HG02981 (cell line): ENCODE results near the gene LY86.
A peak's percentile ranks its signal among the peaks of the same experiment; 100 is the strongest.

Experiments
- ATAC-seq: cut with Tn5 transposase; IDR thresholded peaks from one replicate; pipeline ENCODE4 v1.9.1; 2021; ENCODE audit warnings: mild to moderate bottlenecking, moderate library complexity; ENCODE audit not compliant: unreplicated experiment

The LY86 gene

GRCh38 chr6:6676910-6677441 is 88.5 kb downstream of the LY86 start:
- ATAC-seq, result no peak

GRCh38 chr6:6678185-6678671 is 89.7 kb downstream of the LY86 start:
- no peak for ATAC-seq

DNA sequence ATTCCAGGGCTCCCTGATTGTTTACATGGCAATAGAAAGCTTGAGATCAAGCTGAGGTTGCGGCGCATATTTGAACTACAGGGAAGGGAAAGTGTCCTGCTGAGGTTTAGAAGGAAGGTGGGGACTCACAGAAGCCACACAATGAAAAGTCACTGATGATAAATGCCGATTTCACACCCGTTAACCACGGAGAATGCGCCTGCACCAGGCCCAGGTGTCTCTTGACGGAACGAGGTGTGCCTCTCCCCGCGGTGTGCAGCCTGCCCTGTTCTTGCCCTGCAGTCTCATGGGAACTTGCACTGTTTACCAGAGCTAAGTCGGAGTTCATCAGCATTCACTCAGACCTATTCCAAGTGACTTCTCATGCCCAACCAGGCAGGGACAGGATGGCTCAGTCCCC is 90.3 kb downstream of the LY86 start:
- ATAC-seq, result no peak

GRCh38 chr6:6679633-6680032 is 91.1 kb downstream of the LY86 start:
- no peak for ATAC-seq

- no peak for ATAC-seq
These were observed 92.0 kb downstream of the LY86 start for GRCh38 chr6:6680526-6680925.

DNA sequence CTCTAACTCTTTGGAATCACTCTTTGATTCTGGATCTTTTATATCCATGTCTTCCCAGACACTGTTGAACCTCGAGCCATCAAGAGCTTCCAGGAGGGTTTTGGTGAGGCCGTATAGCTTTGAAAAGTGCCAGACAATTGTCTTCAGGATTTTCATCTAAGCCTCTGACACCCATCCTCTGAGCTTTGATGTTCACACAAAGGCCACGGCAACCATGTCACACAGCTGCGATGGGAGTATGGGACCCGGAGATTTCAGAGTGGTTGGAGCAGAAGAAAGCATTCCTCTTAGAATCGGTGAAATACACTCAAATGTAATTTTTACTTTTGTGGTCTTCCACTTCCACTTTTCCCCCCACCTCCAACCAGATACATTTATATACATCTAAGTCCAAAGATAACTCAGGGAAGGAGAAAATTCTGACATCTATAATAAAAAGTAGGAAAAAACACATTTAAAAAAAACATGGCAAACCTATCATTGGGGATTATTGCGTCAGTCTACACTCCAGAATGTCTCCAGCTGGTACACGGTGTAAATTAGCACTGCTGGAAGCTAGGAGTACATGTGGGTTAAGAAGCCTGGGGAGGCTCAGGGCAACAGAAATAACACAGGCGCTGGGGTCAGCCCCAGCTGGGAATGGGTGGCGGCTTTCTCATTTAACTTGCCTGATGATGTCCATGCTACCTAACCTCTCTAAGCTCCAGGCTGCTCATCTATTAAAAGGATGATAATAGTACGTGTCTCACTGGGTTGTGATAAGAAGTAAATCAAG is 92.7 kb downstream of the LY86 start:
- no peak for ATAC-seq

- no peak for ATAC-seq
These were observed 93.7 kb downstream of the LY86 start for GRCh38 chr6:6682225-6682624.

GRCh38 chr6:6683969-6684833 is 95.7 kb downstream of the LY86 start:
- ATAC-seq, result peak; percentile 90

DNA sequence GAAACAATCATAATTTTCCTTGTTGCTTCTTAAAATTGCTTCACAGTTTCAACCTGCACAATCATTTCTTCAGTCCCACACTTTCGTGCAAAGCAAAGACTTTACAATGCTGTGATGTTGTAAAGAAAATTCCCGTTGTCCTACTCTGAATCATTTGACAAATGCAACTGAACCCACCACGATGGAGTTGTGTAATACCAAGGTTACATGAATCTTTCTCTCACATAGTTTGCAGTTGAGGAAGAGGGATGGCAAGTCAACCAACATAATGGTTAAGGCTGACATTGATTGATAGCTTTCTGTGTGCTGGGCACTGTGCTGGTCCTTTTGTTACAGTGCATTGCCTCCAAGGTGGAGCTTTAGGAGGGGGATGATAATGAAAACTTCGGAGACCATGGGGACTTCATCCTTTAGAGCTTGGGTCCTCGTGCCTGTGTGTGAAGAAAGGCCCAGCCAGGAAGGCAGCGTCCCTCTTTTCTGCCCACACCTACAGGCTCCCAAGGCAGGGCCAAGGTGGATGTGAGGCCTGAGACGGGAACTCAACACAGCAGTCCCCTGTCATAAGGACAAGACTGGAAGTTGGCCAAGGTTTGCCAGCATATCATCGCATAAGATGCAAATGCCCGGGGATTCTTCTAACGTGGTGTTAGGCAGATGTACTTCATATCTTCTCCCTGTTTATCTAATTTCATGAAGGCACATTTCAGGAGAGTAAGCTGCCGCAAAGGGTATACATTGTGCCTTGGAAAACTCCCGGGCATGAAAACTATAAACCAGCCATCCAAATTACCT is 96.9 kb downstream of the LY86 start:
- no peak for ATAC-seq

DNA sequence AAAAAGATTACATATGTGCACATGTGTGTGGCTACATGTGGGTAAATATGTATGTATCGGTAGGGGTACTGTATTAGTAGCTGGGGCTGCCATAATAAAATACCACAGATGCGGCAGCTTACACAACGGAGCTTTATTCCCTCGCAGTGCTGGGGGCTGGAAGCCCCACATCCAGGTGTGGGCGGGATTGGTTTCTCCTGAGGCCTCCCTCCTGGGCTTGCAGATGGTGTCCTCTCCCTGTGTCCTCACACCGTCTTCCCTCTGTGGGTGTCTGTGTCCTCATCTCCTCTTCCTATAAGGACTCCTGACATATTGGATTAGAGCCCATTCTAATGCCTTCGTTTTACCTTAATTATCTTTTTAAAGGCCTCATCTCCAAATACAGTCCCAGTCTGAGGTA is 97.7 kb downstream of the LY86 start:
- no peak for ATAC-seq

DNA sequence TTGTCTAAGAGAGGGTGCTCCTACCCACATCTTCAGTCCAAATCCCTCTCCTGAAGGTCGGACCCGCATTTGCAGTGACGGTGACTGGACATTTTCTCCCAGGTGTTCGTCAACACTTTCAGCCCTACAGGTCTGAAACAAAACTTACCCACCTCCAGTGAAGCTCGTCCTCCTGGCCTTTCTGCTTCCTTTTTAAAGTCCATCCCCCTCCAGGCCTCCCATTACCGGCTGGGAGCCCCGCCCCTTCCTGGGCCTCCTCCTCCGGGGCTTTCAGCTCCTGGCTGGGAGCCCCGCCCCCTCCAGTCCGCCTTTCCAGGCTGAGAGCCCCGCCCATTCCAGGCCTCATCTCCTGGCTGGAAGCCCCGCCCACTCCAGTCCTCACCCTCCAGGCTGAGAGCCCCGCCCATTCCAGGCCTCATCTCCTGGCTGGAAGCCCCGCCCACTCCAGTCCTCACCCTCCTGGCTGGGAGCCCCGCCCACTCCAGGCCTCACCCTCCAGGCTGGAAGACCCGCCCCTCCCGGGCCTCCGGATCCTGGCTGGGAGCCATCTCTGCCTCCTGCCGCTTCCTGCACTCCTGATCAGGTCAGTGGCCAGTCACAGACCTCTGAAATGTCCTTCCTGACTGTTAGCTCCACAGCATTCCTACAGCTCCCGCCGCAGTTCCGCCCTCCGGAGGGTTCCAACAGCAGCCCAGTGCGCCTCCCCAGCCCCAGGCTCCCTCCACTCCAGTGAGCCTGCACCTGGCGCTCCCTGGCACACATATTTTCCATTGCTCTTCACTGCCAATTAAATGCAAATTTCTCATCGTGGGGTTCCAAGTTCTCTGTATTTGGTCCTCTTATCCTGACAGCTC is 98.5 kb downstream of the LY86 start:
- no peak for ATAC-seq

GRCh38 chr6:6688283-6688682 is 99.8 kb downstream of the LY86 start:
- ATAC-seq, result no peak

- ATAC-seq, result no peak
These were observed 100.4 kb downstream of the LY86 start for GRCh38 chr6:6688951-6689350.

DNA sequence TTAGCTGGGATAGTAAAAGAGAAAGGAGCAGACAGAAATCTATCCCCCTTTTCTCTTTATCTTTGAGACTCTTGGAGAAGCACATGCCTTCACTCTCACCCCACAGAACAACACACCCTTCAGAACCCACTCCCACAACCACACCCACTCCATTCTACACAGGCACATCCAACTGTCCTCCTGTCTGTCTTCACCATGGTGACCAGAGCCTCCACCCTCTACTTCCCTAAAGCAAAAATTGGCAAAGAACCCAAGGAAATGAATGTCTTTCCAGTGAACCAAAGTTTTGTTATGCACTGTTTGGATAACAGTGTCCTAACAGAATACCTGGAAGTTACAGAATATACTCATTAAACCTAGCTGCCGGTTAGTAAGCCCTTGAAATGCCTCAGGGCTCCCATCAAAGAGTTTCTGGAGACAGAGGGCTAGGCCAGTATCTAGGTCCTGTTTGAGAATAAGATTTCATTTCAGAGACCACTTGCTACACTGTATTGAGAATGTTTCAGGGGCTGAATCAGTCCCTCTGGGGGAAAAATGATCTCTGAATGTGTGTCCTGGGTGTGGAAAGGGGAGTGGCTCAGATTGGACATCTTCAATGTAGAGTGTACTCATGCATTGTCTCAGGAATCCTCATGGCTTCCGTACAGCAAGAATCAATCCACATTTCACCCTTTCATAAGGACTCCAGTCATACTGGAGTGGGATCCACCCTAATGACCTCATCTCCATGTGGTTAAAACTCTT is 101.1 kb downstream of the LY86 start:
- no peak for ATAC-seq

GRCh38 chr6:6690144-6690483 is 101.6 kb downstream of the LY86 start:
- ATAC-seq, result no peak

- ATAC-seq, result no peak
These were observed 105.9 kb downstream of the LY86 start for GRCh38 chr6:6694368-6694780.

DNA sequence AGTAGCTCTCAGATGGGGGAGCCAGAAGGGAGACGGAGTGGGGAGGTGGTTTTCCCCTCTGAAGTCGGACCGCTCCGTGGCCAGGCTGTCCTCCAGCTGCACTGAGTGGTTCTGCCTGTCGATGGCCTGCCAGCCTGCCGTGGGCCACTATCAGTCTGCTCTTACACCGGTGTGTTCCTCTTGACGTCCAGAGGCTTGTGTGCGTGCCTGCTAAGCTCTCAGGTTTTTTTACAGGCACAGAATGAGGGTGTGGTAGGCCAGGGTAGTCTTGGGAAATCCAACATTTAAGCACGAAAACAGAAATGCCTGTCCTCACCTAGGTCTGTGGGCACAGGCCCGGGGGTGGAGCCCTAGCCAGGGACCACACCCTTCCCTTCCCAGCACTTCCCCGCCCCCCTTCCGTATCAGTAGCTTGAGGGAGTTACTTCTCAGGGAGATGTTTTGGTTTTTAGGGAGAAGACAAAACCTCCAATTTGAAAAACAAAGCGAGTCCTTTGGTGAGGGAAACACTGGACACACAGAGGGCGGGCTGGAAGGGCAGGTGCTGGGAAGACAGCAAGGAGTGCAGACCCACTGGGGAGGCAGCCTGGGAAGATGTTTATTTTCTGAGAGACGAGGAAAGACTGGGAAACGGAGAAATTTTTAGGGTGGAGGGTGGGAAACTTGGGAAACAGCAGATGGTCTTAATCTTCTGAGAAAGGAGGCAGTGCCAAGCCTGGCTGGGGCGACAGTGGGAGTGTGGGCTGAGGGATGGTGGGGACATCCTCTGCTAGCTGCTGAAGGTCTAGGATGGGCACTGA is 106.5 kb downstream of the LY86 start:
- ATAC-seq, result no peak

DNA sequence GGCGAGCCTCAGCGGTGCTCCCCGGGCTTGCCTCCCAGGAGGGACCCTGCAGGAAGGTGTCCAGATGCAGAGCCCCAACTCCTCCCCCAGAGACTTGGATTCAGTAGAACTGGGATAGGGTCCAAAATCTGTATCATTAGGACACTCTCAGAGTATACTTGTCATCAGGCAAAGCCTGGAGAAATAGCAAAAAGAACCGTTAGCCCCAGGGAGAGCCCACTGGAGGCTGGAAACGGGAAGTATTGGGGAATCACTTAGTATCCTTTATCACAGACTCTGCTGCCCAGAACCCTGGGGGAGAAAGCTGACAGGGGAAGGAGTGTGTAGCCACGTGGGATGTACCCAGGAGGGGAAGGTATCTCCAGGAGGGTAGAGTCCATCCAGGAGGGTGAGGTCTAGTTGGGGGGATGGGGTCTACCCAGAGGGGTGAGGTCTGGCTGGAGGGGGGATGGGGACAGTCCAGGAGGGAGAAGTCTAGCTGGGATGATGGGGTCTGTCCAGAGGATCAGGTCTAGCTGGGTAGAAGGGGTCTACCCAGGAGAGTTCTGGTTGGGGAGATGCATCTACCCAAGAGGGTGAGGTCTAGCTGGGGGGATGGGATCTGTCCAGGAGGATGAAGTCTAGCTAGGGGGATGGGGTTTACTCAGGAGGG is 107.2 kb downstream of the LY86 start:
- ATAC-seq, result no peak
